ENCODE results near the gene CCDC73. TPM values are rescaled to one million over a fixed set of nuclear protein-coding genes. Genes with fewer than 3 reads are reported as not detected.

Gene CCDC73
- total RNA-seq, 1 experiment from 2014 or later = 0.04 TPM

DNA sequence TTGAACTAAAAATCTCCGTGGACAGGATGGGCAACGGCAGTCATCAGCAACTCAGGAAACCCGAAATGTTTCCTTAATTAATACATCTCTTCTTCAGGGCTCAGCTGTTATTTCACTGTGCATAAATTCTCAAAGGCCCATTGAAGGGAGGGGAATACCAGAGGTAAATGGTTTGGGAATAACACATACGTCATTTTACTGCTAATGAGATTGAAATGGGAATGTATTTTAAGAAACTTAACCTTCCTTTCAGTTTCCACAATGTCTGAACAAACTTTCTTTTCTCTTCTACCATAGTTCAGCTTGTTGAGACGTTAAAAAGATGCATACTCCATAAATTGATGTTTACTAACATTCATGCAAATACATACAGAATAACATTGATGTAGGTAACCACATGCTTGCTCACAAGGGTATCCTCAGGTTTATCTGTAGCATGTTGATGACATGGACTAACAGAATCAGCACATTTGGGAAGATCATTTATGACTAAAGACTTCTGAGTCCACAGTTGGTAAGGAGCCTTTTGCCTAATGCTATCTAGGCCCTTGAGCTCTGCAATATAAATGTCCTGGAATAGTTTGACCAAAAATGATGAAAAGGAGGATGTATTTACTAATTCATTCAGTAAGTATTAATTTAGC, 27.6 kb upstream of the CCDC73 start:
- H2BK20ac ChIP-seq (ENCODE audit: low read depth, low read length, poor library complexity, severe bottlenecking) = no peak overlapping the region

More for the DNA sequence above, 27.6 kb upstream of the CCDC73 start:
- H2BK12ac ChIP-seq (ENCODE audit: insufficient read length, low read depth, low read length) = no peak overlapping the region
- H3K27ac ChIP-seq (ENCODE audit: insufficient read length, low read depth, low read length) = no peak overlapping the region
- no peaks in the 10 kb centered on the region for H3K79me2 ChIP-seq (ENCODE audit: insufficient read depth, low read length)
- no peaks in the 10 kb centered on the region for H3K27me3 ChIP-seq (ENCODE audit: insufficient read depth, low read length)
- H4K20me1 ChIP-seq (ENCODE audit: control insufficient read depth, insufficient read depth, insufficient read length) = no peaks in the 10 kb centered on the region
- H3K56ac ChIP-seq (ENCODE audit: insufficient read length, low read depth, low read length) = no peak overlapping the region
- no peak overlapping the region for H3K14ac ChIP-seq (ENCODE audit: insufficient read depth, low read length)
- no peaks in the 10 kb centered on the region; the same call in 1 of the 2 replicates for H3K27me3 Mint-ChIP-seq (ENCODE audit: low read depth)
- no peak overlapping the region for H2BK5ac ChIP-seq (ENCODE audit: insufficient read length, low read length)
- no peak overlapping the region for H4K91ac ChIP-seq (ENCODE audit: insufficient read length, low read depth, low read length)
- H3K4me2 ChIP-seq (ENCODE audit: insufficient read depth, insufficient read length, low read length) = no peak overlapping the region
- no peak overlapping the region for H2AK5ac ChIP-seq (ENCODE audit: insufficient read length, low read length)
- H3K4me1 Mint-ChIP-seq = no peaks in the 10 kb centered on the region
- no peak overlapping the region for H3K4me3 Mint-ChIP-seq
- H3K9ac ChIP-seq (ENCODE audit: extremely low read depth, insufficient read length, low read length) = no peak overlapping the region
- DNase-seq = no peak
- no peaks in the 10 kb centered on the region for H3K9me3 ChIP-seq (ENCODE audit: control insufficient read depth, low read depth, low read length)
- H3K79me1 ChIP-seq (ENCODE audit: insufficient read depth, low read depth, low read length, poor library complexity, severe bottlenecking) = no peaks in the 10 kb centered on the region
- H4K5ac ChIP-seq (ENCODE audit: insufficient read length, low read depth, low read length) = no peak overlapping the region
- no peak overlapping the region for H2BK15ac ChIP-seq (ENCODE audit: low read depth, low read length)
- H3K9me3 Mint-ChIP-seq = no peaks in the 10 kb centered on the region
- no peak overlapping the region for H3K27ac Mint-ChIP-seq
- no peak overlapping the region for H2BK120ac ChIP-seq (ENCODE audit: low read depth, low read length, poor library complexity, severe bottlenecking)
- no peak overlapping the region for H3K4ac ChIP-seq (ENCODE audit: low read depth, low read length)
- TF ChIP-seq, protein P1, sequence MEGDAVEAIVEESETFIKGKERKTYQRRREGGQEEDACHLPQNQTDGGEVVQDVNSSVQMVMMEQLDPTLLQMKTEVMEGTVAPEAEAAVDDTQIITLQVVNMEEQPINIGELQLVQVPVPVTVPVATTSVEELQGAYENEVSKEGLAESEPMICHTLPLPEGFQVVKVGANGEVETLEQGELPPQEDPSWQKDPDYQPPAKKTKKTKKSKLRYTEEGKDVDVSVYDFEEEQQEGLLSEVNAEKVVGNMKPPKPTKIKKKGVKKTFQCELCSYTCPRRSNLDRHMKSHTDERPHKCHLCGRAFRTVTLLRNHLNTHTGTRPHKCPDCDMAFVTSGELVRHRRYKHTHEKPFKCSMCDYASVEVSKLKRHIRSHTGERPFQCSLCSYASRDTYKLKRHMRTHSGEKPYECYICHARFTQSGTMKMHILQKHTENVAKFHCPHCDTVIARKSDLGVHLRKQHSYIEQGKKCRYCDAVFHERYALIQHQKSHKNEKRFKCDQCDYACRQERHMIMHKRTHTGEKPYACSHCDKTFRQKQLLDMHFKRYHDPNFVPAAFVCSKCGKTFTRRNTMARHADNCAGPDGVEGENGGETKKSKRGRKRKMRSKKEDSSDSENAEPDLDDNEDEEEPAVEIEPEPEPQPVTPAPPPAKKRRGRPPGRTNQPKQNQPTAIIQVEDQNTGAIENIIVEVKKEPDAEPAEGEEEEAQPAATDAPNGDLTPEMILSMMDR (conservative IDR thresholded peaks at IDR 0.05) = no peak
- no peak overlapping the region for H3T11ph ChIP-seq (ENCODE audit: low read length)
- H3K23ac ChIP-seq (ENCODE audit: insufficient read length, low read depth, low read length) = no peak overlapping the region
- WGBS (ENCODE audit: extremely low coverage, insufficient read length, low lambda C conversion rate) = no CpG with 5 or more reads among the region's 5 CpGs
- no peaks in the 10 kb centered on the region for H3K36me3 Mint-ChIP-seq (ENCODE audit: insufficient read depth in 1 of 3, low read depth in 3 of 3)
- no peaks in the 10 kb centered on the region for H3K23me2 ChIP-seq (ENCODE audit: insufficient read length, low read depth, low read length, poor library complexity, severe bottlenecking)
- H3K4me1 ChIP-seq (ENCODE audit: insufficient read depth, low read length) = no peaks in the 10 kb centered on the region
- H4K8ac ChIP-seq (replicated peaks; ENCODE audit: insufficient read length, low read depth, low read length) = no peak overlapping the region
- H2AFZ ChIP-seq (ENCODE audit: low read length) = no peak overlapping the region
- H3K18ac ChIP-seq (ENCODE audit: insufficient read length, low read depth, low read length) = no peak overlapping the region
